HepG2 (cell line): ENCODE results near the gene KBTBD13. TPM values are rescaled to one million over a fixed set of nuclear protein-coding genes. Genes with fewer than 3 reads are reported as not detected.

Experiments used
- ATF7-NPFF ChIP-seq: sonication (generic); formaldehyde crosslinking; IDR thresholded peaks from 2 replicates; pipeline ENCODE4 v1.8.1; 2023; ENCODE audit warnings: mild to moderate bottlenecking, low read depth, missing genetic modification reagents, moderate library complexity
- CHD2 ChIP-seq: IDR thresholded peaks from 2 replicates; pipeline ENCODE4 v1.6.1; 2011; ENCODE audit warnings: low read depth, low read length, improper control_type of control experiment
- IRX3 ChIP-seq: sonication (generic); formaldehyde crosslinking; IDR thresholded peaks from 2 replicates; pipeline ENCODE4 v1.8.1; 2023; ENCODE audit warnings: mild to moderate bottlenecking, low read depth, missing genetic modification reagents, borderline replicate concordance
- KAT7 ChIP-seq: IDR thresholded peaks from 2 replicates; pipeline ENCODE4 v1.6.1; 2018; ENCODE audit warnings: borderline replicate concordance, missing compliant biosample characterization
- MEF2D ChIP-seq: sonication (generic); formaldehyde crosslinking; IDR thresholded peaks from 2 replicates; pipeline ENCODE4 v1.5.1; 2020; ENCODE audit warnings: mild to moderate bottlenecking, missing genetic modification reagents
- MIER2 ChIP-seq: IDR thresholded peaks from 2 replicates; pipeline ENCODE4 v1.6.1; 2016; ENCODE audit warnings: missing biosample characterization, missing genetic modification reagents
- TBP ChIP-seq: sonication (generic); formaldehyde crosslinking; IDR thresholded peaks from 2 replicates; pipeline ENCODE4 v1.5.0; 2020; ENCODE audit warnings: missing genetic modification reagents
- WIZ ChIP-seq: sonication (generic); formaldehyde crosslinking; IDR thresholded peaks from 2 replicates; pipeline ENCODE4 v1.5.1; 2020; ENCODE audit warnings: mild to moderate bottlenecking, missing genetic modification reagents
- ZMAT3 ChIP-seq: sonication (generic); formaldehyde crosslinking; conservative IDR thresholded peaks from 2 replicates; pipeline ENCODE4 v1.7.0; 2021; ENCODE audit warnings: missing genetic modification reagents
- ZNF296 ChIP-seq: sonication (generic); formaldehyde crosslinking; conservative IDR thresholded peaks from 2 replicates; pipeline ENCODE4 v1.5.0; 2020; ENCODE audit warnings: mild to moderate bottlenecking, missing genetic modification reagents
- ZNF326 ChIP-seq: sonication (generic); formaldehyde crosslinking; IDR thresholded peaks from 2 replicates; pipeline ENCODE4 v1.4.0; 2020; ENCODE audit warnings: missing genetic modification reagents, borderline replicate concordance
- ZNF383 ChIP-seq: sonication (generic); formaldehyde crosslinking; IDR thresholded peaks from 2 replicates; pipeline ENCODE4 v1.4.0; 2020; ENCODE audit warnings: missing genetic modification reagents, mild to moderate bottlenecking, borderline replicate concordance
- ZNF737 ChIP-seq: sonication (generic); formaldehyde crosslinking; IDR thresholded peaks from 2 replicates; pipeline ENCODE4 v1.5.0; 2020; ENCODE audit warnings: missing genetic modification reagents, mild to moderate bottlenecking, borderline replicate concordance
- ZNF768 ChIP-seq: sonication (generic); formaldehyde crosslinking; IDR thresholded peaks from 2 replicates; pipeline ENCODE4 v1.4.0; 2020; ENCODE audit warnings: missing genetic modification reagents
- ZNF780A ChIP-seq: sonication (generic); formaldehyde crosslinking; IDR thresholded peaks from 2 replicates; pipeline ENCODE4 v1.8.0; 2022; ENCODE audit warnings: mild to moderate bottlenecking, missing genetic modification reagents, moderate library complexity
- polyA plus RNA-seq, 8 experiments: library from polyadenylated mRNA; depleted of rRNA in 3 of 8; stranded (reverse) in 7 of 8; unstranded in 1 of 8; fragments of >200 nt; fragmentation: Illumina TruSeq in 4 of 8; extraction: Trizol in 4 of 8; gene quantifications; 2 replicates each; pipeline versions ENCODE4 v1.2.1 to v1.2.3, GENCODE V29; 2011 to 2016; ENCODE audit warnings: low read depth in 4 of 8, missing spikeins in 1 of 8, mixed read lengths in 1 of 8; ENCODE audit not compliant: insufficient read depth in 1 of 8
- total RNA-seq, 5 experiments: library from RNA; depleted of rRNA; stranded (reverse); fragments of >200 nt; fragmentation: Illumina TruSeq; extraction: Trizol; gene quantifications; 2 replicates each; pipeline ENCODE4 v1.2.3, GENCODE V29; 2016; ENCODE audit warnings: low read depth in 1 of 5
- TF ChIP-seq, protein P1 (sequence below): sonication (generic); formaldehyde crosslinking; IDR thresholded peaks from 2 replicates; pipeline ENCODE4 v1.5.0; 2020; ENCODE audit warnings: missing genetic modification reagents
- TF ChIP-seq, protein P2 (sequence below): sonication (generic); formaldehyde crosslinking; IDR thresholded peaks from 2 replicates; pipeline ENCODE4 v1.8.0; 2022; ENCODE audit warnings: low read depth, missing genetic modification reagents
- TF ChIP-seq, protein P3 (sequence below): sonication (generic); formaldehyde crosslinking; IDR thresholded peaks from 2 replicates; pipeline ENCODE4 v1.5.1; 2020; ENCODE audit warnings: mild to moderate bottlenecking, missing genetic modification reagents, moderate library complexity
- TF ChIP-seq, protein P4 (sequence below): sonication (generic); formaldehyde crosslinking; IDR thresholded peaks from 2 replicates; pipeline ENCODE4 v1.4.0; 2020; ENCODE audit warnings: missing genetic modification reagents
- TF ChIP-seq, protein P5 (sequence below): sonication (generic); formaldehyde crosslinking; conservative IDR thresholded peaks from 2 replicates; pipeline ENCODE4 v1.4.0; 2020; ENCODE audit warnings: missing genetic modification reagents

KBTBD13 gene
- total and polyA plus RNA-seq, 2 of the 13 experiments (the other 11 are each of a cell fraction or from before 2014, with no cell fraction given) = not detected

DNA sequence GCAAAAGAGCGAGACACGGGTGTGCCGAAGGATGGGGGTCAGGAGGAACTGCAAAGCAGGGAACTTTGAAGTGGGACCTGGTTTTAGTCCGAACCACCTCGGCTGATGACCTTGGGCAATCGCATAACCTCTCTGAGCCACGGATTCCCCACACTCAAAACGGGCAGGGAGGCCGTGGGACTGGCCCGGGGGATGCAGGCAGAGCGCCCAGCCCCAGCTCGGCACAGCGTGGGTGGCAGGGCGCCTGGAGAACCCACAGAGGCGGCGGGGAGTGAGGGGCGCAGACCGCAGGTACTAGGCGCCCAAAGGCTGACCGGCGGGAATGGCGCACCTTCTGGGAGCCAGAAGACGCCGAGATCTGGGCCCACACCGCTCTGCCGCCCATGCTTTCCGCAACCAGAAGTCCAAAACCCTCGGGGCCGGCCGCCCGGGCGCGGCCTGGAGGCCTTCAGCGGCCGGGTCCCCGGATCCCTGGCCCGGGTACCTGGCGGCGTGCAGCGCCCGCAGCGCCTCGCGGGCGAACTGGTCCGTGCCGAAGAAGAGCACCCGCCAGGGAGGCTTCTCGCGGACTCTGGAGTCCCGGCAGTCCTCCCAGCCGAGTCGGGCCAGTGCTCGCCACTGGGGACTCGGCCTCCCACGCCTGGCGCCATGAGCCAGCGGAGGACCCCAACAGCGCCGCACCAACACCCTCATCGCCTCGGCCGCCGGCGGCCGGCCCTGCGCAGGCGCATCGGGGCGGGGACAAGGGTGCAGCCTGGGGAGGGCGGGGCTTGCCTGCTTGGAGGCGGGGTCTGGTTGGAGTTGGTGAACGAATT lies 47.4 kb upstream of the KBTBD13 start, which contains the start of gene MTFMT (continued):
- TF ChIP-seq, protein P1, sequence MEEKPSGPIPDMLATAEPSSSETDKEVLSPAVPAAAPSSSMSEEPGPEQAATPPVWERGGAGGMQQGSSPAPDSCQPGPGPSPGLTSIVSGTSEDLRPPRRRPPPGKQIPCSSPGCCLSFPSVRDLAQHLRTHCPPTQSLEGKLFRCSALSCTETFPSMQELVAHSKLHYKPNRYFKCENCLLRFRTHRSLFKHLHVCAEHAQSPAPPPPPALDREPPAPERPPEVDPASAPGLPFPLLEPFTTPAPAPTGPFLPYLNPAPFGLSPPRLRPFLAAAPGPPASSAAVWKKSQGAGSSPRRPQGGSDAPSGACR = 0 out of 2 replicates have a peak, but pooled peaks have one; percentile 34
- TF ChIP-seq ZMAT3 (CRISPR knock-in tag) (peak; percentile 53; the same call in 1 of the 2 replicates), CHD2 (no peak), ZNF296 (CRISPR knock-in tag) (no peak), MIER2 (CRISPR knock-in tag) (no peak), MEF2D (CRISPR knock-in tag) (no peak), ZNF383 (CRISPR knock-in tag) (no peak), ZNF780A (CRISPR knock-in tag) (no peak), ZNF737 (CRISPR knock-in tag) (no peak), WIZ (CRISPR knock-in tag) (no peak), ZNF326 (CRISPR knock-in tag) (no peak), ATF7-NPFF (CRISPR knock-in tag) (no peak), TBP (no peak), IRX3 (CRISPR knock-in tag) (no peak), KAT7 (CRISPR knock-in tag) (peak; percentile 45; the same call in 1 of the 2 replicates), ZNF768 (CRISPR knock-in tag) (peak; percentile 94)
- TF ChIP-seq, protein P2, sequence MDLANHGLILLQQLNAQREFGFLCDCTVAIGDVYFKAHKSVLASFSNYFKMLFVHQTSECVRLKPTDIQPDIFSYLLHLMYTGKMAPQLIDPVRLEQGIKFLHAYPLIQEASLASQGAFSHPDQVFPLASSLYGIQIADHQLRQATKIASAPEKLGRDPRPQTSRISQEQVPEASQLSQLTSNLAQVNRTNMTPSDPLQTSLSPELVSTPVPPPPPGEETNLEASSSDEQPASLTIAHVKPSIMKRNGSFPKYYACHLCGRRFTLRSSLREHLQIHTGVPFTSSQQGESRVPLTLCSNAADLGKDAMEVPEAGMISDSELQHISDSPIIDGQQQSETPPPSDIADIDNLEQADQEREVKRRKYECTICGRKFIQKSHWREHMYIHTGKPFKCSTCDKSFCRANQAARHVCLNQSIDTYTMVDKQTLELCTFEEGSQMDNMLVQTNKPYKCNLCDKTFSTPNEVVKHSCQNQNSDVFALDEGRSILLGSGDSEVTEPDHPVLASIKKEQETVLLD (CRISPR knock-in tag) = no peak
- TF ChIP-seq, protein P3, sequence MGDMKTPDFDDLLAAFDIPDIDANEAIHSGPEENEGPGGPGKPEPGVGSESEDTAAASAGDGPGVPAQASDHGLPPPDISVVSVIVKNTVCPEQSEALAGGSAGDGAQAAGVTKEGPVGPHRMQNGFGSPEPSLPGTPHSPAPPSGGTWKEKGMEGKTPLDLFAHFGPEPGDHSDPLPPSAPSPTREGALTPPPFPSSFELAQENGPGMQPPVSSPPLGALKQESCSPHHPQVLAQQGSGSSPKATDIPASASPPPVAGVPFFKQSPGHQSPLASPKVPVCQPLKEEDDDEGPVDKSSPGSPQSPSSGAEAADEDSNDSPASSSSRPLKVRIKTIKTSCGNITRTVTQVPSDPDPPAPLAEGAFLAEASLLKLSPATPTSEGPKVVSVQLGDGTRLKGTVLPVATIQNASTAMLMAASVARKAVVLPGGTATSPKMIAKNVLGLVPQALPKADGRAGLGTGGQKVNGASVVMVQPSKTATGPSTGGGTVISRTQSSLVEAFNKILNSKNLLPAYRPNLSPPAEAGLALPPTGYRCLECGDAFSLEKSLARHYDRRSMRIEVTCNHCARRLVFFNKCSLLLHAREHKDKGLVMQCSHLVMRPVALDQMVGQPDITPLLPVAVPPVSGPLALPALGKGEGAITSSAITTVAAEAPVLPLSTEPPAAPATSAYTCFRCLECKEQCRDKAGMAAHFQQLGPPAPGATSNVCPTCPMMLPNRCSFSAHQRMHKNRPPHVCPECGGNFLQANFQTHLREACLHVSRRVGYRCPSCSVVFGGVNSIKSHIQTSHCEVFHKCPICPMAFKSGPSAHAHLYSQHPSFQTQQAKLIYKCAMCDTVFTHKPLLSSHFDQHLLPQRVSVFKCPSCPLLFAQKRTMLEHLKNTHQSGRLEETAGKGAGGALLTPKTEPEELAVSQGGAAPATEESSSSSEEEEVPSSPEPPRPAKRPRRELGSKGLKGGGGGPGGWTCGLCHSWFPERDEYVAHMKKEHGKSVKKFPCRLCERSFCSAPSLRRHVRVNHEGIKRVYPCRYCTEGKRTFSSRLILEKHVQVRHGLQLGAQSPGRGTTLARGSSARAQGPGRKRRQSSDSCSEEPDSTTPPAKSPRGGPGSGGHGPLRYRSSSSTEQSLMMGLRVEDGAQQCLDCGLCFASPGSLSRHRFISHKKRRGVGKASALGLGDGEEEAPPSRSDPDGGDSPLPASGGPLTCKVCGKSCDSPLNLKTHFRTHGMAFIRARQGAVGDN (CRISPR knock-in tag) = peak; percentile 80
- TF ChIP-seq, protein P4, sequence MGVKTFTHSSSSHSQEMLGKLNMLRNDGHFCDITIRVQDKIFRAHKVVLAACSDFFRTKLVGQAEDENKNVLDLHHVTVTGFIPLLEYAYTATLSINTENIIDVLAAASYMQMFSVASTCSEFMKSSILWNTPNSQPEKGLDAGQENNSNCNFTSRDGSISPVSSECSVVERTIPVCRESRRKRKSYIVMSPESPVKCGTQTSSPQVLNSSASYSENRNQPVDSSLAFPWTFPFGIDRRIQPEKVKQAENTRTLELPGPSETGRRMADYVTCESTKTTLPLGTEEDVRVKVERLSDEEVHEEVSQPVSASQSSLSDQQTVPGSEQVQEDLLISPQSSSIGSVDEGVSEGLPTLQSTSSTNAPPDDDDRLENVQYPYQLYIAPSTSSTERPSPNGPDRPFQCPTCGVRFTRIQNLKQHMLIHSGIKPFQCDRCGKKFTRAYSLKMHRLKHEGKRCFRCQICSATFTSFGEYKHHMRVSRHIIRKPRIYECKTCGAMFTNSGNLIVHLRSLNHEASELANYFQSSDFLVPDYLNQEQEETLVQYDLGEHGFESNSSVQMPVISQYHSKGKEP (CRISPR knock-in tag) = no peak
- TF ChIP-seq, protein P5, sequence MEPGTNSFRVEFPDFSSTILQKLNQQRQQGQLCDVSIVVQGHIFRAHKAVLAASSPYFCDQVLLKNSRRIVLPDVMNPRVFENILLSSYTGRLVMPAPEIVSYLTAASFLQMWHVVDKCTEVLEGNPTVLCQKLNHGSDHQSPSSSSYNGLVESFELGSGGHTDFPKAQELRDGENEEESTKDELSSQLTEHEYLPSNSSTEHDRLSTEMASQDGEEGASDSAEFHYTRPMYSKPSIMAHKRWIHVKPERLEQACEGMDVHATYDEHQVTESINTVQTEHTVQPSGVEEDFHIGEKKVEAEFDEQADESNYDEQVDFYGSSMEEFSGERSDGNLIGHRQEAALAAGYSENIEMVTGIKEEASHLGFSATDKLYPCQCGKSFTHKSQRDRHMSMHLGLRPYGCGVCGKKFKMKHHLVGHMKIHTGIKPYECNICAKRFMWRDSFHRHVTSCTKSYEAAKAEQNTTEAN (CRISPR knock-in tag) = no peak
